Adipocyte (in vitro differentiated cells): Measurements from ENCODE around the gene GYS1.

Experiments
- DNase-seq: peaks from one replicate; pipeline ENCODE4 v3.0.0-alpha.2; 2015; ENCODE audit warnings: low read depth
- H3K27me3 ChIP-seq: replicated peaks from 2 replicates; pipeline ENCODE4 v1.7.0; 2013; ENCODE audit warnings: mild to moderate bottlenecking, low read length, moderate library complexity; ENCODE audit not compliant: control insufficient read depth, insufficient read depth
- H3K36me3 ChIP-seq: 2 replicates; pipeline ENCODE4 v1.7.0; 2013; ENCODE audit warnings: low read length, mild to moderate bottlenecking, moderate library complexity; ENCODE audit not compliant: control insufficient read depth, insufficient read depth, severe bottlenecking
- H3K4me1 ChIP-seq: 2 replicates; pipeline ENCODE4 v1.7.0; 2013; ENCODE audit warnings: mild to moderate bottlenecking, low read length, moderate library complexity; ENCODE audit not compliant: control insufficient read depth, insufficient read depth
- H3K4me3 ChIP-seq: 2 replicates; pipeline ENCODE4 v1.7.0; 2013; ENCODE audit warnings: mild to moderate bottlenecking, low read length, moderate library complexity
- H3K9ac ChIP-seq: 2 replicates; pipeline ENCODE4 v1.7.0; 2013; ENCODE audit warnings: mild to moderate bottlenecking, low read length, moderate library complexity
- H3K9me3 ChIP-seq: 2 replicates; pipeline ENCODE4 v1.7.0; 2013; ENCODE audit warnings: mild to moderate bottlenecking, low read length, moderate library complexity; ENCODE audit not compliant: control insufficient read depth

GYS1 gene

GRCh38 chr19:48965806-48966540 lies 27.1 kb downstream of the GYS1 start:
- Histone ChIP-seq H3K36me3 (peaks cover 47% of the 10 kb centered on the region), H3K9me3 (no peaks in the 10 kb centered on the region), H3K9ac (peak overlapping the region; percentile 95), H3K4me1 (peaks cover 61% of the 10 kb centered on the region), H3K4me3 (peak overlapping the region; percentile 91), H3K27me3 (no peaks in the 10 kb centered on the region)
- peak; percentile 80 for DNase-seq

- no peaks in the 10 kb centered on the region for H3K9me3 ChIP-seq
- peaks cover 55% of the 10 kb centered on the region for H3K4me1 ChIP-seq
- H3K9ac ChIP-seq: peak within 1 kb of the TSS; percentile 95
- peaks cover 42% of the 10 kb centered on the region for H3K36me3 ChIP-seq
- H3K4me3 ChIP-seq: peak within 1 kb of the TSS; percentile 91
- peak; percentile 98 for DNase-seq
- H3K27me3 ChIP-seq: no peaks in the 10 kb centered on the region
Observed at GRCh38 chr19:48965040-48965805, 27.9 kb downstream of the GYS1 start, which contains the start of gene FTL. Gene FTL (plus strand): TSS chr19:48965309. CDS start chr19:48965508, 199 bp downstream.

GRCh38 chr19:48964205-48965039 lies 28.7 kb downstream of the GYS1 start:
- Histone ChIP-seq H3K4me1 (peaks cover 53% of the 10 kb centered on the region), H3K36me3 (peaks cover 34% of the 10 kb centered on the region), H3K9me3 (no peaks in the 10 kb centered on the region), H3K4me3 (peak overlapping the region; percentile 74), H3K27me3 (no peaks in the 10 kb centered on the region), H3K9ac (peak overlapping the region; percentile 90)
- DNase-seq: peak; percentile 61

GRCh38 chr19:48963371-48964204 lies 29.5 kb downstream of the GYS1 start:
- DNase-seq: peak; percentile 81
- Histone ChIP-seq H3K4me3 (peak overlapping the region; percentile 74), H3K27me3 (no peaks in the 10 kb centered on the region), H3K4me1 (peaks cover 45% of the 10 kb centered on the region), H3K36me3 (peaks cover 25% of the 10 kb centered on the region), H3K9me3 (no peaks in the 10 kb centered on the region), H3K9ac (peak overlapping the region; percentile 90)

- Histone ChIP-seq H3K36me3 (peaks cover 22% of the 10 kb centered on the region), H3K9ac (peak overlapping the region; percentile 37), H3K4me3 (no peak overlapping the region), H3K4me1 (peaks cover 37% of the 10 kb centered on the region), H3K9me3 (no peaks in the 10 kb centered on the region), H3K27me3 (no peaks in the 10 kb centered on the region)
- DNase-seq: no peak
Observed at GRCh38 chr19:48962849-48963165, 30.3 kb downstream of the GYS1 start.

- Histone ChIP-seq H3K4me1 (peaks cover 31% of the 10 kb centered on the region), H3K9ac (peak overlapping the region; percentile 37), H3K4me3 (no peak overlapping the region), H3K27me3 (no peaks in the 10 kb centered on the region), H3K9me3 (no peaks in the 10 kb centered on the region), H3K36me3 (peaks cover 22% of the 10 kb centered on the region)
- DNase-seq: peak; percentile 33
Observed at GRCh38 chr19:48962029-48962848, 30.9 kb downstream of the GYS1 start.

- no peak overlapping the region for H3K9ac ChIP-seq
- H3K4me3 ChIP-seq: no peak overlapping the region
- no peaks in the 10 kb centered on the region for H3K9me3 ChIP-seq
- no peaks in the 10 kb centered on the region for H3K27me3 ChIP-seq
- H3K4me1 ChIP-seq: peaks cover 27% of the 10 kb centered on the region
- no peak for DNase-seq
- H3K36me3 ChIP-seq: peaks cover 18% of the 10 kb centered on the region
Observed at GRCh38 chr19:48961673-48962028, 31.5 kb downstream of the GYS1 start.

- no peak for DNase-seq
- no peaks in the 10 kb centered on the region for H3K27me3 ChIP-seq
- peaks cover 30% of the 10 kb centered on the region for H3K4me1 ChIP-seq
- peaks cover 16% of the 10 kb centered on the region for H3K36me3 ChIP-seq
- no peak overlapping the region for H3K9ac ChIP-seq
- no peak overlapping the region for H3K4me3 ChIP-seq
- no peaks in the 10 kb centered on the region for H3K9me3 ChIP-seq
Observed at GRCh38 chr19:48961051-48961649, 32.0 kb downstream of the GYS1 start.

- no peak overlapping the region for H3K9ac ChIP-seq
- no peaks in the 10 kb centered on the region for H3K9me3 ChIP-seq
- peaks cover 15% of the 10 kb centered on the region for H3K36me3 ChIP-seq
- no peak for DNase-seq
- peaks cover 38% of the 10 kb centered on the region for H3K4me1 ChIP-seq
- no peaks in the 10 kb centered on the region for H3K27me3 ChIP-seq
- H3K4me3 ChIP-seq: no peak overlapping the region
Observed at GRCh38 chr19:48959341-48960239, 33.5 kb downstream of the GYS1 start.
